Activated T-cell treated with anti-CD3 and anti-CD28 coated beads for 4 hours (primary cell): ENCODE results near the gene JMJD7.

Source experiments
- DNase-seq: peaks from one replicate; pipeline ENCODE4 v3.0.0-alpha.2; 2020

JMJD7 gene

GRCh38 chr15:41866872-41867579 is 39.1 kb downstream of the JMJD7 start:
- DNase-seq = no peak

GRCh38 chr15:41868321-41868720 is 40.4 kb downstream of the JMJD7 start:
- DNase-seq = no peak

- DNase-seq = no peak
These were observed 42.1 kb downstream of the JMJD7 start for GRCh38 chr15:41869770-41870688.

- DNase-seq = no peak
These were observed 42.8 kb downstream of the JMJD7 start for GRCh38 chr15:41870689-41871081.

- no peak for DNase-seq
These were observed 43.4 kb downstream of the JMJD7 start for GRCh38 chr15:41871175-41871905.

GRCh38 chr15:41872166-41872747 is 44.4 kb downstream of the JMJD7 start:
- no peak for DNase-seq

- DNase-seq = no peak
These were observed 45.8 kb downstream of the JMJD7 start for GRCh38 chr15:41873711-41874110.

- DNase-seq = no peak
These were observed 46.8 kb downstream of the JMJD7 start for GRCh38 chr15:41874736-41875135.

- DNase-seq = no peak
These were observed 48.1 kb downstream of the JMJD7 start for GRCh38 chr15:41876007-41876406.

GRCh38 chr15:41876689-41877088 is 48.8 kb downstream of the JMJD7 start:
- no peak for DNase-seq

GRCh38 chr15:41877631-41878354 is 49.9 kb downstream of the JMJD7 start:
- no peak for DNase-seq

GRCh38 chr15:41878355-41878699 is 50.4 kb downstream of the JMJD7 start:
- DNase-seq = no peak

GRCh38 chr15:41879321-41879845 is 51.5 kb downstream of the JMJD7 start:
- no peak for DNase-seq

GRCh38 chr15:41880156-41880877 is 52.4 kb downstream of the JMJD7 start:
- no peak for DNase-seq

GRCh38 chr15:41881086-41881485 is 53.2 kb downstream of the JMJD7 start:
- no peak for DNase-seq

- no peak for DNase-seq
These were observed 53.6 kb downstream of the JMJD7 start for GRCh38 chr15:41881550-41881919.

GRCh38 chr15:41881920-41882688 is 54.2 kb downstream of the JMJD7 start:
- DNase-seq = no peak

- no peak for DNase-seq
These were observed 55.0 kb downstream of the JMJD7 start for GRCh38 chr15:41882689-41883483.

GRCh38 chr15:41883484-41883825 is 55.6 kb downstream of the JMJD7 start:
- no peak for DNase-seq

GRCh38 chr15:41884458-41884857 is 56.6 kb downstream of the JMJD7 start:
- no peak for DNase-seq
